Measurements from ENCODE around the gene PHF21A. TPM values are rescaled to one million over a fixed set of nuclear protein-coding genes. Genes with fewer than 3 reads are reported as not detected.

The PHF21A gene
- total and polyA plus RNA-seq, 2 donors: 15.2 to 25.9 TPM

GRCh38 chr11:45889966-45890365, 231.3 kb downstream of the PHF21A start:
- H3K4me3 ChIP-seq (ENCODE audit: low read length in 2 of 2): no peak overlapping the region
- H3K36me3 ChIP-seq (ENCODE audit: control insufficient read depth in 2 of 2, insufficient read depth in 2 of 2, low read length in 1 of 2): no peaks in the 10 kb centered on the region
- 93% methylated on average over 9 of the region's 9 CpGs for whole genome bisulfite sequencing
- H3K4me1 ChIP-seq (ENCODE audit: control insufficient read depth in 2 of 2, insufficient read depth in 2 of 2, low read length in 2 of 2): peaks cover 8 to 10% of the 10 kb centered on the region in 2 donors
- H3K27me3 ChIP-seq (ENCODE audit: control insufficient read depth in 2 of 2, insufficient read depth in 1 of 2, low read length in 1 of 2): peaks cover 8 to 60% of the 10 kb centered on the region in 2 donors
- H3K9me3 ChIP-seq (ENCODE audit: control insufficient read depth in 2 of 2, insufficient read depth in 1 of 2, low read length in 1 of 2): peaks cover 0 to 3% of the 10 kb centered on the region in 2 donors
- no peak for DNase-seq (ENCODE audit: low read depth in 6 of 9, low spot score in 9 of 9)
- no peak overlapping the region for H3K27ac ChIP-seq (ENCODE audit: low read depth in 1 of 2, low read length in 1 of 2)

GRCh38 chr11:45889555-45889954, 231.7 kb downstream of the PHF21A start:
- Histone ChIP-seq H3K27me3 (ENCODE audit: control insufficient read depth in 2 of 2, insufficient read depth in 1 of 2, low read length in 1 of 2) (peaks cover 8 to 60% of the 10 kb centered on the region in 2 donors), H3K4me1 (ENCODE audit: control insufficient read depth in 2 of 2, insufficient read depth in 2 of 2, low read length in 2 of 2) (peaks cover 8 to 11% of the 10 kb centered on the region in 2 donors), H3K4me3 (ENCODE audit: low read length in 2 of 2) (no peak overlapping the region), H3K36me3 (ENCODE audit: control insufficient read depth in 2 of 2, insufficient read depth in 2 of 2, low read length in 1 of 2) (no peaks in the 10 kb centered on the region), H3K9me3 (ENCODE audit: control insufficient read depth in 2 of 2, insufficient read depth in 1 of 2, low read length in 1 of 2) (peaks cover 0 to 3% of the 10 kb centered on the region in 2 donors), H3K27ac (ENCODE audit: low read depth in 1 of 2, low read length in 1 of 2) (no peak overlapping the region)
- no peak for DNase-seq (ENCODE audit: low read depth in 6 of 9, low spot score in 9 of 9)
- WGBS: 93% methylated on average over 8 of the region's 8 CpGs

- 96% methylated on average over 10 of the region's 10 CpGs for WGBS
- Histone ChIP-seq H3K4me1 (ENCODE audit: control insufficient read depth in 2 of 2, insufficient read depth in 2 of 2, low read length in 2 of 2) (peaks cover 8 to 11% of the 10 kb centered on the region in 2 donors), H3K36me3 (ENCODE audit: control insufficient read depth in 2 of 2, insufficient read depth in 2 of 2, low read length in 1 of 2) (no peaks in the 10 kb centered on the region), H3K4me3 (ENCODE audit: low read length in 2 of 2) (no peak overlapping the region), H3K9me3 (ENCODE audit: control insufficient read depth in 2 of 2, insufficient read depth in 1 of 2, low read length in 1 of 2) (peaks cover 0 to 3% of the 10 kb centered on the region in 2 donors), H3K27me3 (ENCODE audit: control insufficient read depth in 2 of 2, insufficient read depth in 1 of 2, low read length in 1 of 2) (peaks cover 8 to 53% of the 10 kb centered on the region in 2 donors), H3K27ac (ENCODE audit: low read depth in 1 of 2, low read length in 1 of 2) (no peak overlapping the region)
- DNase-seq (ENCODE audit: low read depth in 6 of 9, low spot score in 9 of 9): no peak
Measured at GRCh38 chr11:45887587-45887986, 233.7 kb downstream of the PHF21A start.

- Histone ChIP-seq H3K27me3 (ENCODE audit: control insufficient read depth in 2 of 2, insufficient read depth in 1 of 2, low read length in 1 of 2) (peaks cover 8 to 53% of the 10 kb centered on the region in 2 donors), H3K4me1 (ENCODE audit: control insufficient read depth in 2 of 2, insufficient read depth in 2 of 2, low read length in 2 of 2) (peaks cover 8 to 11% of the 10 kb centered on the region in 2 donors), H3K36me3 (ENCODE audit: control insufficient read depth in 2 of 2, insufficient read depth in 2 of 2, low read length in 1 of 2) (peaks cover under 1 to 3% of the 10 kb centered on the region in 2 donors), H3K4me3 (ENCODE audit: low read length in 2 of 2) (no peak overlapping the region), H3K9me3 (ENCODE audit: control insufficient read depth in 2 of 2, insufficient read depth in 1 of 2, low read length in 1 of 2) (peaks cover 0 to 3% of the 10 kb centered on the region in 2 donors), H3K27ac (ENCODE audit: low read depth in 1 of 2, low read length in 1 of 2) (no peak overlapping the region)
- no peak for DNase-seq (ENCODE audit: low read depth in 6 of 9, low spot score in 9 of 9)
- 91% methylated on average over 4 of the region's 4 CpGs for WGBS
Measured at GRCh38 chr11:45886816-45887520, 234.3 kb downstream of the PHF21A start.

GRCh38 chr11:45885921-45886721, 235.1 kb downstream of the PHF21A start:
- H3K9me3 ChIP-seq (ENCODE audit: control insufficient read depth in 2 of 2, insufficient read depth in 1 of 2, low read length in 1 of 2): peaks cover 0 to 3% of the 10 kb centered on the region in 2 donors
- peaks cover 8% of the 10 kb centered on the region in 2 donors for H3K36me3 ChIP-seq (ENCODE audit: control insufficient read depth in 2 of 2, insufficient read depth in 2 of 2, low read length in 1 of 2)
- no peak overlapping the region for H3K27ac ChIP-seq (ENCODE audit: low read depth in 1 of 2, low read length in 1 of 2)
- H3K27me3 ChIP-seq (ENCODE audit: control insufficient read depth in 2 of 2, insufficient read depth in 1 of 2, low read length in 1 of 2): peaks cover 8 to 50% of the 10 kb centered on the region in 2 donors
- H3K4me3 ChIP-seq (ENCODE audit: low read length in 2 of 2): peak overlapping the region; percentile 20 to 53
- WGBS: 18% methylated on average over 43 of the region's 43 CpGs
- peaks cover 8 to 11% of the 10 kb centered on the region in 2 donors for H3K4me1 ChIP-seq (ENCODE audit: control insufficient read depth in 2 of 2, insufficient read depth in 2 of 2, low read length in 2 of 2)
- DNase-seq (ENCODE audit: low read depth in 6 of 9, low spot score in 9 of 9): no peak

- peaks cover 0 to 3% of the 10 kb centered on the region in 2 donors for H3K9me3 ChIP-seq (ENCODE audit: control insufficient read depth in 2 of 2, insufficient read depth in 1 of 2, low read length in 1 of 2)
- 2% methylated on average over 73 of the region's 73 CpGs for WGBS
- H3K4me1 ChIP-seq (ENCODE audit: control insufficient read depth in 2 of 2, insufficient read depth in 2 of 2, low read length in 2 of 2): peaks cover 8 to 11% of the 10 kb centered on the region in 2 donors
- peaks cover 11 to 13% of the 10 kb centered on the region in 2 donors for H3K36me3 ChIP-seq (ENCODE audit: control insufficient read depth in 2 of 2, insufficient read depth in 2 of 2, low read length in 1 of 2)
- H3K27me3 ChIP-seq (ENCODE audit: control insufficient read depth in 2 of 2, insufficient read depth in 1 of 2, low read length in 1 of 2): peaks cover 8 to 45% of the 10 kb centered on the region in 2 donors
- DNase-seq (ENCODE audit: low read depth in 6 of 9, low spot score in 9 of 9): peak in 7 of 9 donors; percentile 19 to 74 (median 59)
- no peak within 1 kb of the TSS for H3K27ac ChIP-seq (ENCODE audit: low read depth in 1 of 2, low read length in 1 of 2)
- peak within 1 kb of the TSS; percentile 20 to 53 for H3K4me3 ChIP-seq (ENCODE audit: low read length in 2 of 2)
Measured at GRCh38 chr11:45885274-45885920, 235.9 kb downstream of the PHF21A start, which contains the start of gene MAPK8IP1. TSS of gene MAPK8IP1 (plus strand) at chr11:45885651. CDS start at chr11:45885821, 170 bp downstream.

- Histone ChIP-seq H3K27me3 (ENCODE audit: control insufficient read depth in 2 of 2, insufficient read depth in 1 of 2, low read length in 1 of 2) (peaks cover 8 to 42% of the 10 kb centered on the region in 2 donors), H3K36me3 (ENCODE audit: control insufficient read depth in 2 of 2, insufficient read depth in 2 of 2, low read length in 1 of 2) (peaks cover 13 to 20% of the 10 kb centered on the region in 2 donors), H3K4me3 (ENCODE audit: low read length in 2 of 2) (no peak overlapping the region), H3K4me1 (ENCODE audit: control insufficient read depth in 2 of 2, insufficient read depth in 2 of 2, low read length in 2 of 2) (peaks cover 8 to 11% of the 10 kb centered on the region in 2 donors), H3K27ac (ENCODE audit: low read depth in 1 of 2, low read length in 1 of 2) (no peak overlapping the region), H3K9me3 (ENCODE audit: control insufficient read depth in 2 of 2, insufficient read depth in 1 of 2, low read length in 1 of 2) (peaks cover 0 to 3% of the 10 kb centered on the region in 2 donors)
- DNase-seq (ENCODE audit: low read depth in 6 of 9, low spot score in 9 of 9): no peak
- WGBS: 94% methylated on average over 10 of the region's 10 CpGs
Measured at GRCh38 chr11:45884596-45885185, 236.6 kb downstream of the PHF21A start.
